ENCODE measurements around the gene ZNF32. TPM values are rescaled to one million over a fixed set of nuclear protein-coding genes. Genes with fewer than 3 reads are reported as not detected.

Gene ZNF32
- polyA plus RNA-seq, 1 experiment, result 57.7 TPM

DNA sequence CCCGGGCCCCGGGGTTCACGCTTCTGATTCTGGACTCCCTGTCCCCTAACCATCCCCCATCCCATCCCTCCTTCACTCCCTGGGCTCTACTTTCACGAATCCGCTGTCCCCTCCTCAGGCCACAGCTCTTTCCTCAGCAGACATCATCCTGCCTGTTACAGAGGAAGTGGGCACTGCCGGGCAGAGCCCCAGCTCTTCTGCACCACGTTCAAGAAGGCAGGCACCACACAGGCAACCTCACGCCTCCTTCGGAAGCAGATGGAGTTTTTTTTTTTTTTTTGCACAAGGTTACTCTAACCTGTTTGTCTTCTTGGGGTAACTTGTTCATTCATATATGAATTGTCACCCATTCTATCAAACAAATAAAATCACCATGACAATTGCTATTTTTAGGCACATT is 17.9 kb upstream of the ZNF32 start:
- ChIA-PET POLR2A (no interaction called here), CTCF (interaction anchor here (0.7 to 1.2 kb wide), 2 partner anchors 8 to 23 kb away, joined by 3 read pairs; no protein-coding TSS in a partner anchor)
- TF ChIP-seq, protein P1, sequence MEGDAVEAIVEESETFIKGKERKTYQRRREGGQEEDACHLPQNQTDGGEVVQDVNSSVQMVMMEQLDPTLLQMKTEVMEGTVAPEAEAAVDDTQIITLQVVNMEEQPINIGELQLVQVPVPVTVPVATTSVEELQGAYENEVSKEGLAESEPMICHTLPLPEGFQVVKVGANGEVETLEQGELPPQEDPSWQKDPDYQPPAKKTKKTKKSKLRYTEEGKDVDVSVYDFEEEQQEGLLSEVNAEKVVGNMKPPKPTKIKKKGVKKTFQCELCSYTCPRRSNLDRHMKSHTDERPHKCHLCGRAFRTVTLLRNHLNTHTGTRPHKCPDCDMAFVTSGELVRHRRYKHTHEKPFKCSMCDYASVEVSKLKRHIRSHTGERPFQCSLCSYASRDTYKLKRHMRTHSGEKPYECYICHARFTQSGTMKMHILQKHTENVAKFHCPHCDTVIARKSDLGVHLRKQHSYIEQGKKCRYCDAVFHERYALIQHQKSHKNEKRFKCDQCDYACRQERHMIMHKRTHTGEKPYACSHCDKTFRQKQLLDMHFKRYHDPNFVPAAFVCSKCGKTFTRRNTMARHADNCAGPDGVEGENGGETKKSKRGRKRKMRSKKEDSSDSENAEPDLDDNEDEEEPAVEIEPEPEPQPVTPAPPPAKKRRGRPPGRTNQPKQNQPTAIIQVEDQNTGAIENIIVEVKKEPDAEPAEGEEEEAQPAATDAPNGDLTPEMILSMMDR (IDR thresholded peaks at IDR 0.05; ENCODE audit: low read depth, low read length), result no peak

DNA sequence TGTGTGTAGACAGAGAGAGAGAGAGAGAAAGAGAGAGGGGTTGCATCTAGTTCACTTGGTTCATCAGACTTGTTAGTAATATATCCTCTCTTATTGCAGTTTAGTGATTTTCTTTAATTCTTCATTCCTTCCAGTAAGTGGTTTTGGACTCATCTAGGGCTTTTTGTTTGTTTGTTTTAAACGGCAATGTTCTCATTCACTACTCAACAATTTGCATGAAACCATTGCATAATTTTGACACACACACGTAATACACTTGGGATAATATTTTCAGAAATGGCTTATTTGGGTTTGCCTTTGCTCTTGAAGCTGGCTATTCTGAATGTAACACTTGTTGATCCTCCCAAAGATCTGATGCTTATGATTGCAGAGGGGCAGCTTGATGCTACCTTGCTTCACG is 16.4 kb upstream of the ZNF32 start:
- H3K27me3 ChIP-seq (ENCODE audit: control insufficient read depth, insufficient read depth, low read length), result peaks cover 4% of the 10 kb centered on the region
- ChIA-PET CTCF (no interaction called here), POLR2A (no interaction called here)
- H3K4me3 ChIP-seq (ENCODE audit: low read depth, low read length), result no peak overlapping the region
- TF ChIP-seq, protein P1 (IDR thresholded peaks at IDR 0.05; ENCODE audit: low read depth, low read length), result no peak
- H3K9me3 ChIP-seq (ENCODE audit: control insufficient read depth, insufficient read depth, low read length), result peaks cover 17% of the 10 kb centered on the region
- H3K27ac ChIP-seq (ENCODE audit: low read depth, low read length), result no peak overlapping the region
- DNase-seq (ENCODE audit: low read depth, low spot score), result no peak

More for the DNA sequence above, 17.9 kb upstream of the ZNF32 start:
- Histone ChIP-seq H3K4me3 (ENCODE audit: low read depth, low read length) (no peak overlapping the region), H3K9me3 (ENCODE audit: control insufficient read depth, insufficient read depth, low read length) (peaks cover 17% of the 10 kb centered on the region), H3K27ac (ENCODE audit: low read depth, low read length) (no peak overlapping the region), H3K27me3 (ENCODE audit: control insufficient read depth, insufficient read depth, low read length) (peaks cover 8% of the 10 kb centered on the region)
- DNase-seq (ENCODE audit: low read depth, low spot score), result no peak

DNA sequence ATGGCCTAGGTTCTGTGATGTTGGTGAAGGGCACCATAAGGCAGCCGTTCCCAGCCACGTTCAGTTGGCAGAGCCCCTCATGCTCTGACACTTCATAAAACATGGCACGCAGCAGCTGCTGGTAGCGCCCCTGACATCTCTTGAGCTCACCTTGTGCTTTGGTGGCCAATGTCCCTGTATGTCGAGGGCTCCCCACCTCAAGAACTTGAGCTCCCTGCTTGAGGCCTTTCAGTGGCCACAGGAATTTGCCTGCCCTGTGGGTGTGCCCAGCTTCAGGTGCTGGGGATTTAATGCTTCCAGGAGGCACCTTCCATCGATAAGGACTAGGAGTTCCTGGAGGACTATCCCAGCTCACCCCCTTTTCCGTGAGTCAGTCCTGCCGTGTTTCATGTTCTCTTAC is 9.5 kb upstream of the ZNF32 start:
- POLR2A ChIA-PET, result no interaction called here
- H3K9me3 ChIP-seq (ENCODE audit: control insufficient read depth, insufficient read depth, low read length), result peaks cover 2% of the 10 kb centered on the region; the same call in 1 of the 2 replicates
- H3K27me3 ChIP-seq (ENCODE audit: control insufficient read depth, insufficient read depth, low read length), result peaks cover 2% of the 10 kb centered on the region
- no peak overlapping the region for H3K4me3 ChIP-seq (ENCODE audit: low read depth, low read length)
- DNase-seq (ENCODE audit: low read depth, low spot score), result no peak
- TF ChIP-seq, protein P1 (IDR thresholded peaks at IDR 0.05; ENCODE audit: low read depth, low read length), result no peak
- CTCF ChIA-PET, result interaction anchor here (0.6 to 1.4 kb wide), 3 partner anchors 8 to 1206 kb away, joined by 3 to 4 read pairs (median 3); no protein-coding TSS in a partner anchor
- no peak overlapping the region for H3K27ac ChIP-seq (ENCODE audit: low read depth, low read length)

DNA sequence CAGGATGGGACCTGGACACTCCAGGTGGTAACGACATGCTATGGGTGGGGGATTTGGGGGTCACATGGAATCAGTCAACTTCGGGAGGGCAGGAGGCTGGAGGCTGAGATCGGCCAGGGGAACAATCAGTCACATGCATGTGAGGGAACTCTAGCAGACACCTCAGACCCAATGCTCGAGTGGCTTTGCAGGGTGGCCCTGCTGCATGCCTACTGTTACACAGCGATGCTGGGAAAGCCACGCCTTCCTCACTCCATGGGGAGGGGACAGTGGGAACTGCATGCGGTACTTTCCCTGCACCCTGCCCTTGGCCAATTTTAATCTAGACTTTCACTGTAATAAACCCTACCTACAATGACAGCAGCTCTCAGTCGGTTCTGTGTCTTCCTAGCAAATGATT is 6.6 kb upstream of the ZNF32 start:
- Histone ChIP-seq H3K27ac (ENCODE audit: low read depth, low read length) (no peak overlapping the region), H3K4me3 (ENCODE audit: low read depth, low read length) (no peak overlapping the region), H3K27me3 (ENCODE audit: control insufficient read depth, insufficient read depth, low read length) (peaks cover 2% of the 10 kb centered on the region), H3K9me3 (ENCODE audit: control insufficient read depth, insufficient read depth, low read length) (no peaks in the 10 kb centered on the region)
- TF ChIP-seq, protein P1 (IDR thresholded peaks at IDR 0.05; ENCODE audit: low read depth, low read length), result no peak
- DNase-seq (ENCODE audit: low read depth, low spot score), result no peak
- CTCF ChIA-PET, result no interaction called here
- POLR2A ChIA-PET, result interaction anchor here (0.7 kb wide), 1 partner anchor 525 kb away, joined by 4 read pairs; no protein-coding TSS in a partner anchor

DNA sequence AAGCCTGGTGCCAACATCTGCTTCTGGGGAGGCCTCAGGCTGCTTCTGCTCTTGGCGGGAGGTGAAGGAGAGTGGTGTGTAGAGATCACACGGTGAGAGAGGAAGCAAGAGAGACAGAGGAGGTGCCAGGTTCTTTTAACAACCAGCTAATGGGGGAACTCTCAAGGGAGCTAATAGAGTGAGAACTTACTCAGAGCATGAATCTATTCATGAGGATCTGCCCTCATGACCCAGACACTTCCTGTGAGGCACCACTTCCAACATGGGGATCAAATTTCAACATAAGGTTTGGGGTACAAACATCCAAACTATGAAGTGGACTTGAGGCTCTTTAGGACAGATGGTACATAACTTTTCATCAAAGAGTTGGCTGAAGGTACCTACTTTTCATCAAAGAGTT is 5.1 kb upstream of the ZNF32 start:
- Histone ChIP-seq H3K27ac (ENCODE audit: low read depth, low read length) (no peak overlapping the region), H3K27me3 (ENCODE audit: control insufficient read depth, insufficient read depth, low read length) (no peaks in the 10 kb centered on the region), H3K4me3 (ENCODE audit: low read depth, low read length) (no peak overlapping the region), H3K9me3 (ENCODE audit: control insufficient read depth, insufficient read depth, low read length) (no peaks in the 10 kb centered on the region)
- DNase-seq (ENCODE audit: low read depth, low spot score), result no peak
- ChIA-PET CTCF (no interaction called here), POLR2A (no interaction called here)
- TF ChIP-seq, protein P1 (IDR thresholded peaks at IDR 0.05; ENCODE audit: low read depth, low read length), result no peak
